Measurements from ENCODE around the gene KANSL3.

DNA sequence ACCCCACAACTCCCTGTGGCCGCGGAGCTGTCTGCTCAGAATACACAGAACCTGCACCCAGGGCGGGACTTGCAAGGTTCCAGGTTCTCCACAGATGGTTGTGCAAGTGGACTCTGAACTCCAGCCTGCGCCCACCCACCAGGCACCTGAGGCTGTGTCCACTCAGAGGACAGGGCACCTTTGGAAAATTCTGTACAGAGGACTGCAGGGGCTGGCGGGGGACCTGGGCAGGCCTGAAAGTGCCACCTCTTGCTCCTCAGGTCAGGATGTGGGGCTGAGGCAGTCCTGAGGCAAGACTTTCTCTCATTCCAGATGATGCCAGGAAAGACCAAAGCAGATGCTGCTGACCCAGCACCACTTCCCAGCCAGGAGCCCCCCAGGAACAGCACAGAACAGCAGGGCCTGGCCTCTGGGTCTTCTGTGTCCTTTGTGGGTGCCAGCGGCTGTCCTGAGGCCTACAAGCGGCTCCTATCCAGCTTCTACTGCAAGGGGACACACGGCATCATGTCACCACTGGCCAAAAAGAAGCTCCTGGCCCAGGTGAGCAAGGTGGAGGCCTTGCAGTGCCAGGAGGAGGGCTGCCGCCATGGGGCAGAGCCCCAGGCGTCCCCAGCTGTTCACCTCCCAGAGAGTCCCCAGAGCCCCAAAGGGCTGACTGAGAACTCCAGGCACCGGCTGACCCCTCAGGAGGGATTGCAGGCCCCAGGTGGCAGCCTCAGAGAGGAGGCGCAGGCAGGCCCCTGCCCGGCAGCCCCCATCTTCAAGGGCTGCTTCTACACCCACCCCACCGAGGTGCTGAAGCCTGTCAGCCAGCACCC is 87.1 kb downstream of the KANSL3 start:
- TF ChIP-seq, protein P1, sequence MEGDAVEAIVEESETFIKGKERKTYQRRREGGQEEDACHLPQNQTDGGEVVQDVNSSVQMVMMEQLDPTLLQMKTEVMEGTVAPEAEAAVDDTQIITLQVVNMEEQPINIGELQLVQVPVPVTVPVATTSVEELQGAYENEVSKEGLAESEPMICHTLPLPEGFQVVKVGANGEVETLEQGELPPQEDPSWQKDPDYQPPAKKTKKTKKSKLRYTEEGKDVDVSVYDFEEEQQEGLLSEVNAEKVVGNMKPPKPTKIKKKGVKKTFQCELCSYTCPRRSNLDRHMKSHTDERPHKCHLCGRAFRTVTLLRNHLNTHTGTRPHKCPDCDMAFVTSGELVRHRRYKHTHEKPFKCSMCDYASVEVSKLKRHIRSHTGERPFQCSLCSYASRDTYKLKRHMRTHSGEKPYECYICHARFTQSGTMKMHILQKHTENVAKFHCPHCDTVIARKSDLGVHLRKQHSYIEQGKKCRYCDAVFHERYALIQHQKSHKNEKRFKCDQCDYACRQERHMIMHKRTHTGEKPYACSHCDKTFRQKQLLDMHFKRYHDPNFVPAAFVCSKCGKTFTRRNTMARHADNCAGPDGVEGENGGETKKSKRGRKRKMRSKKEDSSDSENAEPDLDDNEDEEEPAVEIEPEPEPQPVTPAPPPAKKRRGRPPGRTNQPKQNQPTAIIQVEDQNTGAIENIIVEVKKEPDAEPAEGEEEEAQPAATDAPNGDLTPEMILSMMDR (IDR thresholded peaks at IDR 0.05), result no peak
- no peak for TF ChIP-seq ZFX (IDR thresholded peaks at IDR 0.05; ENCODE audit: borderline replicate concordance)
